ENCODE data around the gene SND1.

The SND1 gene

DNA sequence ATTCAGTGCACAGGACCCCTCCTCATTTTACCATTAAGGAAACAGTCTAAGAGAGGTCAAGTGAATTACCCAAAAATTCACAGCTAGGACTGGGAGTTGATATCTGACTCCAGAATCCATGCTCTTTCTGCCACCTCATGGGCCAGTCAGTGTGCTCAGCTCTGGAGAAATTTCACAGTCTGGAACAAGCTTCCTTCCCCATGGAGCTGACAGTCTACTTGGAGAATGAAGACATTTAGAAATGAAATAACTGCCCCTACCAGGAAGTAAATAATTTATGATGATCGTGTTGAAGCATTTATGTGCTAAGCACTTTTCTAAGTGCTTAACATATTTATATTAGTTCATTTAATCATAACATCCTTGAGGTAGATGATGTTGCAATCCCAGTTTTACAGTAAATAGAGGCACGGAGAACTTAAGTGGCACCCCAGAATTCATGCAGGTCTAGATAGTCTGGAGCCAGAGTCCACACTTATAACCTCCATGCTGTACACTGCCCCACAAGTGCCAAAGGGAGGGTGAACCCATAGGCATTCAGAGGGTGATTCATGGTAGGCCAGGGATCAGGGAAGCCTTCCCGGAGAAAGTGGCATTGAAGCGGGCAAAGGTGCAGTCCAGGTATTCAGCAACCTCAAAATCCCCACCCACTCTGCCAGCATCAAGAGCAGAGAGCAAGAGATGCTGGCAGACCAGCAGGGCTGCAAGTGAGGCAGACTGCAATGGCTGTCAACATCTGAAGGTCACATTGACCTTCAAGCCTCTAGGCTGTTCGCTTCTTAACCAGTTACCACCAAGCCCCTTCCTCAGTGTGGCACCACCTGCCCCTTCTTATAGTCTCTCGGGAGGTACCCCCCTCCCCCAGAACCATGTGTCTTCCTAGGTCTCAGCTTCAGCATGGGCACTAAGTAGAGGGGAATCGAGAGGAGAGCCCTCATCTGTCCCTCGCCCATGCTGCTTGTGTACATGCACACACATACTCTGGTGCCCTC, 417.7 kb downstream of the SND1 start:
- TF ChIP-seq, protein P1, sequence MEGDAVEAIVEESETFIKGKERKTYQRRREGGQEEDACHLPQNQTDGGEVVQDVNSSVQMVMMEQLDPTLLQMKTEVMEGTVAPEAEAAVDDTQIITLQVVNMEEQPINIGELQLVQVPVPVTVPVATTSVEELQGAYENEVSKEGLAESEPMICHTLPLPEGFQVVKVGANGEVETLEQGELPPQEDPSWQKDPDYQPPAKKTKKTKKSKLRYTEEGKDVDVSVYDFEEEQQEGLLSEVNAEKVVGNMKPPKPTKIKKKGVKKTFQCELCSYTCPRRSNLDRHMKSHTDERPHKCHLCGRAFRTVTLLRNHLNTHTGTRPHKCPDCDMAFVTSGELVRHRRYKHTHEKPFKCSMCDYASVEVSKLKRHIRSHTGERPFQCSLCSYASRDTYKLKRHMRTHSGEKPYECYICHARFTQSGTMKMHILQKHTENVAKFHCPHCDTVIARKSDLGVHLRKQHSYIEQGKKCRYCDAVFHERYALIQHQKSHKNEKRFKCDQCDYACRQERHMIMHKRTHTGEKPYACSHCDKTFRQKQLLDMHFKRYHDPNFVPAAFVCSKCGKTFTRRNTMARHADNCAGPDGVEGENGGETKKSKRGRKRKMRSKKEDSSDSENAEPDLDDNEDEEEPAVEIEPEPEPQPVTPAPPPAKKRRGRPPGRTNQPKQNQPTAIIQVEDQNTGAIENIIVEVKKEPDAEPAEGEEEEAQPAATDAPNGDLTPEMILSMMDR (IDR thresholded peaks at IDR 0.05; ENCODE audit: low read depth, low read length) = no peak

DNA sequence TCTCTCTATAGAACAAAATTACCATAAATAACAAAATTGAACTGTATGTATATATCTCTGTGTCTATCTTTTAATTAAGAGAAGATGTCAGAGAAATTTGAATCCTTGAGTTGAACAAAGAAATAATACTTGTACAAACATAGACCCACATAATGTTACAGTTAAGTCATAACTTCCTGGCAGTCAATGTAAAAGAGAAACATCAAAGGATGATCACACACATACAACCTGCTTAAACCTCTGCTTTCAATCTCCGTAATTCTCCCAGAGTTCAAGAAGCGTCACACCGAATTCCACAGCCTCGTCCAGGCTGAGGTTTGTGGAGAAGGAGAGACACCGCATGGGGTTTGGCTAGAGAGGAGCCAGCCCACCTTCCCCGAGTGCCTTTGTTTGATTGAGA, 419.4 kb downstream of the SND1 start:
- H3K4me3 ChIP-seq (ENCODE audit: low read depth, low read length) = no peak overlapping the region

More for the DNA sequence above, 417.7 kb downstream of the SND1 start:
- no peak overlapping the region for H3K4me3 ChIP-seq (ENCODE audit: low read depth, low read length)

DNA sequence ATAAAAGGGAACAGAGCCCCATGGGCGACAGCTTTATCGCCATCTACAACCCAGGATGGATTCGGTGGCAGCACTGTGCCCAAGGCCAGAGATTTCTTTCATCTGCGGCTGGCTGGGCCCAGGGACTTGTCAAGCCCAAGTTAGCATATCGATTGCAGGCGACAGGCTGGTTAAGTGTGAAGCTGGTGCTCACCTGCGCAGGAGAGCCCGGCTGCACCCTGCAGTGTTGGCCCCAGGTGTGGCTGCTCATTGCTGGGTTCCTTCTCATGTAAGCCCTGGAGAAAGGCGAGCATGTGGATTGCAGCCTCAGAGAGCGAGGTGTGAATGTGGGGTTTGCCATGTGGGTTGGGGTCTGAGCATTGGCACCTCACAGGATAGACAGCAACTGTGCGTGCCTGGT, 419.8 kb downstream of the SND1 start:
- TF ChIP-seq, protein P1 (IDR thresholded peaks at IDR 0.05; ENCODE audit: low read depth, low read length) = no peak
- no peak overlapping the region for H3K4me3 ChIP-seq (ENCODE audit: low read depth, low read length)

More for the DNA sequence above, 419.4 kb downstream of the SND1 start:
- TF ChIP-seq, protein P1 (IDR thresholded peaks at IDR 0.05; ENCODE audit: low read depth, low read length) = no peak

DNA sequence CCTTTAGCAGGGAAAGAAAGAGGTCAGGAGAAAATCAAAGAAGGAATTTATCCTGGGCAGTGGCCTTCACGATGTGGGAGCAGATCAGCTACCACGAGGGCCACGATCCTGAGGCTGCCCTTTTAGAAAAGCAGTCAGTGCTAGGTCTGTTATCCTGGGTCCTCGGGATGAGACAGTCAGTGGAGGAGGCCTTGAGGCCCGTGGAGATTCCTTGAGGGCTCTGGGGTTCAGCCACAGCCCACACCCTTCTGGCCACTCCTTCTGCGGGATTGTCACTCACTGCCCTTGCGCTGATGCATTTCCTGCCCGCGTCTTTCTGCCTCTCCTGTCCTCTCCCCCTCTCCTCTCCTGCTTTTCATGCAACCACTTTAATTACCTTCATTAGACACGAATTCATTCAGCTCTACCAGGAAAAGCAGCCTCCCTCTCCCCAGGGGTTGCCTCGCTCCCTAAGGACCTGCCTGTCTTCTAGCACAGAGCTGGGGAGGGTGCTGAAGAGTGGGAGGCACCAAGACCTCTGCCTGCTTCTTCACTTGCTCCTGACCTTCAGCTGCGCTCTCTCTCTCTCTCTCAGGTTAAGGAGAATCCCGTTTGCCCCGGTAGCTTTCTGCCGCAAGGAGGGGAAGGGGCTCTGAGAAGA, 421.8 kb downstream of the SND1 start:
- no peak overlapping the region for H3K4me3 ChIP-seq (ENCODE audit: low read depth, low read length)
- TF ChIP-seq, protein P1 (IDR thresholded peaks at IDR 0.05; ENCODE audit: low read depth, low read length) = no peak

DNA sequence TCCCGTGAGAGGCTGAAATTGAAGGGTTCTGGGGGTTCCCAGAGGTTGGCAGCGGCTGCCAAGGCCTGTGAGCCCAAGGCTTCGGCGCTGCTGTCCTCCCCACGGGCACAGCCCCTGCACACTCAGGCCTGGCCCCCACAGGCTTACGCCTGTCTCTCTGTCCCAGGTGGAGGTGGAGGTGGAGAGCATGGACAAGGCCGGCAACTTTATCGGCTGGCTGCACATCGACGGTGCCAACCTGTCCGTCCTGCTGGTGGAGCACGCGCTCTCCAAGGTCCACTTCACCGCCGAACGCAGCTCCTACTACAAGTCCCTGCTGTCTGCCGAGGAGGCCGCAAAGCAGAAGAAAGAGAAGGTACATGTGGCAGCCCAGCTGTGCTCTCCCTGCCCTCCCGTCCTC, 422.3 kb downstream of the SND1 start:
- H3K4me3 ChIP-seq (ENCODE audit: low read depth, low read length) = no peak overlapping the region
- TF ChIP-seq, protein P1 (IDR thresholded peaks at IDR 0.05; ENCODE audit: low read depth, low read length) = no peak

DNA sequence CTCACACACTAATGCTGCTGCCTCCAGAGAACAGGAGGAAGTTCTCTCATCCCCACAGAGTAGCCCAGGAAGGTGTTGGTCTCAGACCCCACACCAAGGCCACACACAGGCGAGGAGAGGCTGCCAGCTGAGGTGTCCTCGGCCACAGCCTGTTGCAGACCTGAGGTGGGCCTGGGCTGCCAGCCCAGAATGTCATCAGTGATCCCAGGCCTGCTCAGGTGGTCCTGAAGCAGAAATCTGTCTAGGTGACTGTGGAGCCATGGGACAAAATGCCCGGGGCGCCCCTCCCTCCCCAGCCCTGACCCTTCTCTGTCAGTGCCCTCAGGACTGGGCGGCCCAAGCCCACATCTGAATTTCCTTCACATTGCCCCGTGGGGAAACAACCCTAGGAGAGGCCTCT, 422.7 kb downstream of the SND1 start:
- TF ChIP-seq, protein P1 (IDR thresholded peaks at IDR 0.05; ENCODE audit: low read depth, low read length) = no peak
- no peak overlapping the region for H3K4me3 ChIP-seq (ENCODE audit: low read depth, low read length)
